WTC11 (cell line): Measurements from ENCODE around the gene GATC. TPM values are rescaled to one million over a fixed set of nuclear protein-coding genes. Genes with fewer than 3 reads are reported as not detected.

Source experiments
- ATAC-seq: fragments of 200-7000 bp; cut with Tn5 transposase; 2 replicates; pipeline ENCODE4 v1.10.0; 2021; ENCODE audit warnings: mild to moderate bottlenecking, moderate library complexity
- CTCF ChIA-PET: fragments of 300-600 bp; sonication (Branson Sonifier 250); formaldehyde crosslinking; loops from one replicate; lab custom pipeline; 2021; ENCODE audit warnings: antibody characterized with exemption; lab: Charles Lee
- POLR2A ChIA-PET: fragments of 350-600 bp; sonication (Branson Sonifier 250); formaldehyde crosslinking; loops from one replicate; lab custom pipeline; 2021; ENCODE audit warnings: antibody characterized with exemption; lab: Charles Lee
- DNase-seq: peaks from one replicate; pipeline ENCODE4 v3.0.0; 2021; ENCODE audit warnings: low spot score
- H3K27ac Mint-ChIP-seq: 2 replicates; pipeline ENCODE4 v1.8.0; 2021; ENCODE audit warnings: mixed read lengths
- H3K27me3 Mint-ChIP-seq: 2 replicates; pipeline ENCODE4 v1.8.0; 2021; ENCODE audit warnings: low read depth, mild to moderate bottlenecking, moderate library complexity, mixed read lengths
- H3K36me3 Mint-ChIP-seq: 2 replicates; pipeline ENCODE4 v1.8.0; 2021; ENCODE audit warnings: mixed read lengths
- H3K4me1 Mint-ChIP-seq: 2 replicates; pipeline ENCODE4 v1.8.0; 2022; ENCODE audit warnings: mixed read lengths
- H3K4me3 Mint-ChIP-seq: 2 replicates; pipeline ENCODE4 v1.8.0; 2021; ENCODE audit warnings: mild to moderate bottlenecking, moderate library complexity, mixed read lengths
- H3K9me3 Mint-ChIP-seq: 2 replicates; pipeline ENCODE4 v1.8.0; 2021; ENCODE audit warnings: mixed read lengths
- AR ChIP-seq: fragments of 250-450 bp; sonication (Bioruptor Pico); IDR thresholded peaks from 2 replicates; pipeline ENCODE4 v1.9.0; 2021; ENCODE audit warnings: mild to moderate bottlenecking
- EMX1 ChIP-seq: fragments of 250-450 bp; sonication (Bioruptor Pico); IDR thresholded peaks from 2 replicates; pipeline ENCODE4 v1.8.0; 2021; ENCODE audit warnings: mild to moderate bottlenecking
- FOXJ3 ChIP-seq: sonication (generic); formaldehyde crosslinking; IDR thresholded peaks from 2 replicates; pipeline ENCODE4 v1.9.0; 2021; ENCODE audit warnings: missing genetic modification reagents, mild to moderate bottlenecking, borderline replicate concordance
- GRHL2 ChIP-seq: fragments of 250-450 bp; sonication (Bioruptor Pico); IDR thresholded peaks from 2 replicates; pipeline ENCODE4 v1.8.0; 2022; ENCODE audit warnings: mild to moderate bottlenecking, moderate library complexity; ENCODE audit not compliant: insufficient replicate concordance, severe bottlenecking
- HMGA2 ChIP-seq: fragments of 250-450 bp; sonication (Bioruptor Pico); IDR thresholded peaks from 2 replicates; pipeline ENCODE4 v1.4.0; 2021; ENCODE audit warnings: mild to moderate bottlenecking, moderate library complexity
- MAX ChIP-seq: sonication (generic); formaldehyde crosslinking; IDR thresholded peaks from 2 replicates; pipeline ENCODE4 v1.8.0; 2022; ENCODE audit warnings: mild to moderate bottlenecking, missing genetic modification reagents
- NFYB ChIP-seq: sonication (generic); formaldehyde crosslinking; conservative IDR thresholded peaks from 2 replicates; pipeline ENCODE4 v1.8.0; 2022; ENCODE audit warnings: low read depth, missing genetic modification reagents
- NR1H2 ChIP-seq: sonication (generic); formaldehyde crosslinking; IDR thresholded peaks from 2 replicates; pipeline ENCODE4 v1.9.0; 2021; ENCODE audit warnings: mild to moderate bottlenecking, moderate library complexity, missing genetic modification reagents
- OVOL2 ChIP-seq: fragments of 250-450 bp; sonication (Bioruptor Pico); IDR thresholded peaks from 2 replicates; pipeline ENCODE4 v1.9.0; 2021; ENCODE audit warnings: mild to moderate bottlenecking, borderline replicate concordance
- PREB ChIP-seq: sonication (generic); formaldehyde crosslinking; IDR thresholded peaks from 2 replicates; pipeline ENCODE4 v1.8.1; 2022; ENCODE audit warnings: mild to moderate bottlenecking, missing genetic modification reagents, moderate library complexity, borderline replicate concordance
- SMAD3 ChIP-seq: sonication (generic); formaldehyde crosslinking; IDR thresholded peaks from 2 replicates; pipeline ENCODE4 v1.8.0; 2022; ENCODE audit warnings: missing genetic modification reagents, mild to moderate bottlenecking, borderline replicate concordance
- SMAD4 ChIP-seq: sonication (generic); formaldehyde crosslinking; IDR thresholded peaks from 2 replicates; pipeline ENCODE4 v1.8.0; 2022; ENCODE audit warnings: mild to moderate bottlenecking, missing genetic modification reagents
- SOX15 ChIP-seq: fragments of 250-450 bp; sonication (Bioruptor Pico); IDR thresholded peaks from 2 replicates; pipeline ENCODE4 v1.9.0; 2021; ENCODE audit warnings: mild to moderate bottlenecking
- STAT6 ChIP-seq: sonication (generic); formaldehyde crosslinking; conservative IDR thresholded peaks from 2 replicates; pipeline ENCODE4 v1.8.1; 2023; ENCODE audit warnings: mild to moderate bottlenecking, low read depth, missing genetic modification reagents, moderate library complexity
- ZMAT4 ChIP-seq: fragments of 250-450 bp; sonication (Bioruptor Pico); IDR thresholded peaks from 2 replicates; pipeline ENCODE4 v1.9.0; 2021; ENCODE audit warnings: mild to moderate bottlenecking
- ZNF121 ChIP-seq: sonication (generic); formaldehyde crosslinking; IDR thresholded peaks from 2 replicates; pipeline ENCODE4 v1.8.0; 2023; ENCODE audit warnings: missing genetic modification reagents
- ZNF219 ChIP-seq: sonication (generic); formaldehyde crosslinking; IDR thresholded peaks from 2 replicates; pipeline ENCODE4 v1.8.0; 2023; ENCODE audit warnings: missing genetic modification reagents, mild to moderate bottlenecking, borderline replicate concordance
- ZNF281 ChIP-seq: sonication (generic); formaldehyde crosslinking; IDR thresholded peaks from 2 replicates; pipeline ENCODE4 v1.8.0; 2023; ENCODE audit warnings: mild to moderate bottlenecking, missing genetic modification reagents
- ZNF423 ChIP-seq: fragments of 250-450 bp; sonication (Bioruptor Pico); IDR thresholded peaks from 2 replicates; pipeline ENCODE4 v2.1.2; 2022; ENCODE audit warnings: mild to moderate bottlenecking, moderate library complexity
- total RNA-seq: library from RNA; stranded (reverse); gene quantifications from 3 replicates; pipeline ENCODE4 v1.2.3, GENCODE V29; 2021

The GATC gene
- total RNA-seq, 1 experiment from 2014 or later, result 33.9 TPM

- peaks cover 23% of the 10 kb centered on the region for H3K27me3 Mint-ChIP-seq
- POLR2A ChIA-PET, result no interaction called here
- CTCF ChIA-PET, result interaction anchor here (5.3 kb wide), 1 partner anchor 59 kb away, joined by 74 read pairs; no protein-coding TSS in a partner anchor
- TF ChIP-seq SOX15 (no peak), AR (no peak), ZNF219 (CRISPR knock-in tag) (no peak), ZNF281 (no peak), SMAD4 (no peak), ZNF423 (CRISPR knock-in tag) (no peak), MAX (CRISPR knock-in tag) (no peak), EMX1 (CRISPR knock-in tag) (no peak), PREB (no peak), OVOL2 (CRISPR knock-in tag) (no peak), NFYB (CRISPR knock-in tag) (no peak), ZNF121 (CRISPR knock-in tag) (no peak), STAT6 (CRISPR knock-in tag) (no peak), GRHL2 (CRISPR knock-in tag) (no peak), NR1H2 (no peak), ZMAT4 (CRISPR knock-in tag) (no peak), HMGA2 (CRISPR knock-in tag) (no peak), SMAD3 (CRISPR knock-in tag) (no peak), FOXJ3 (CRISPR knock-in tag) (no peak)
- TF ChIP-seq, all 79 proteins: peak for 0
- no peak overlapping the region for H3K4me3 Mint-ChIP-seq
- H3K27ac Mint-ChIP-seq, result no peak overlapping the region
- no peaks in the 10 kb centered on the region for H3K9me3 Mint-ChIP-seq
- ATAC-seq, result no peak
- peaks cover 14% of the 10 kb centered on the region for H3K4me1 Mint-ChIP-seq
- DNase-seq, result no peak
- no peaks in the 10 kb centered on the region for H3K36me3 Mint-ChIP-seq
These were observed 20.4 kb upstream of the GATC start for GRCh38 chr12:120425797-120426196.
